GM12892 (cell line): Measurements from ENCODE around the gene FKTN.

Experiments used
- POLR2A ChIP-seq: IDR thresholded peaks from 2 replicates; pipeline ENCODE4 v1.6.1; 2011; ENCODE audit warnings: low read depth, low read length, control low read depth
- POLR2AphosphoS5 ChIP-seq: IDR thresholded peaks from 2 replicates; pipeline ENCODE4 v1.6.1; 2011; ENCODE audit warnings: low read depth, low read length, control low read depth

GRCh38 chr9:105678781-105679180 lies 120.8 kb downstream of the FKTN start:
- TF ChIP-seq POLR2A (no peak), POLR2AphosphoS5 (no peak)
